Measurements from ENCODE around the gene ARHGAP6. TPM values are rescaled to one million over a fixed set of nuclear protein-coding genes. Genes with fewer than 3 reads are reported as not detected.

The ARHGAP6 gene
- total RNA-seq, 1 experiment from 2014 or later, result 0.10 TPM

GRCh38 chrX:11364835-11365234, 300.9 kb downstream of the ARHGAP6 start:
- ATAC-seq (no peak), DNase-seq (ENCODE audit: low read depth, low spot score) (no peak)
- H4K20me1 ChIP-seq (ENCODE audit: insufficient read depth), result no peaks in the 10 kb centered on the region
- intact Hi-C loops (cut with micrococcal nuclease), result no loop called here
- H3K9ac ChIP-seq (ENCODE audit: low read length), result no peak overlapping the region
- RAD21 ChIA-PET (ENCODE audit: low non-redundant PET in 1 of 2, low total read pairs in 2 of 2, uncharacterized antibody in 2 of 2, unreplicated experiment in 2 of 2), result no interaction called here
- no peaks in the 10 kb centered on the region for H3K79me2 ChIP-seq (ENCODE audit: insufficient read depth, low read length)
- BruUV-seq (replicated peaks), result no TSS peak
- TF ChIP-seq ZNF274 (IDR thresholded peaks at IDR 0.05; ENCODE audit: low read depth, low read length), result no peak
- no peak for TF ChIP-seq EZH2phosphoT487 (IDR thresholded peaks at IDR 0.05; ENCODE audit: borderline replicate concordance)
- TF ChIP-seq CEBPB (IDR thresholded peaks at IDR 0.05; ENCODE audit: low read depth), result no peak
- no peak for TF ChIP-seq POLR2A (IDR thresholded peaks at IDR 0.05; ENCODE audit: borderline replicate concordance, extremely low read depth, insufficient read depth, insufficient read length)
- no peak for TF ChIP-seq SRF (IDR thresholded peaks at IDR 0.05; ENCODE audit: low read depth)
- TF ChIP-seq SP1 (IDR thresholded peaks at IDR 0.05; ENCODE audit: low read depth), result no peak
- no peak for TF ChIP-seq SIN3A (IDR thresholded peaks at IDR 0.05; ENCODE audit: low read depth)
- TF ChIP-seq, protein P1, sequence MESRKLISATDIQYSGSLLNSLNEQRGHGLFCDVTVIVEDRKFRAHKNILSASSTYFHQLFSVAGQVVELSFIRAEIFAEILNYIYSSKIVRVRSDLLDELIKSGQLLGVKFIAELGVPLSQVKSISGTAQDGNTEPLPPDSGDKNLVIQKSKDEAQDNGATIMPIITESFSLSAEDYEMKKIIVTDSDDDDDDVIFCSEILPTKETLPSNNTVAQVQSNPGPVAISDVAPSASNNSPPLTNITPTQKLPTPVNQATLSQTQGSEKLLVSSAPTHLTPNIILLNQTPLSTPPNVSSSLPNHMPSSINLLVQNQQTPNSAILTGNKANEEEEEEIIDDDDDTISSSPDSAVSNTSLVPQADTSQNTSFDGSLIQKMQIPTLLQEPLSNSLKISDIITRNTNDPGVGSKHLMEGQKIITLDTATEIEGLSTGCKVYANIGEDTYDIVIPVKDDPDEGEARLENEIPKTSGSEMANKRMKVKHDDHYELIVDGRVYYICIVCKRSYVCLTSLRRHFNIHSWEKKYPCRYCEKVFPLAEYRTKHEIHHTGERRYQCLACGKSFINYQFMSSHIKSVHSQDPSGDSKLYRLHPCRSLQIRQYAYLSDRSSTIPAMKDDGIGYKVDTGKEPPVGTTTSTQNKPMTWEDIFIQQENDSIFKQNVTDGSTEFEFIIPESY (IDR thresholded peaks at IDR 0.05; ENCODE audit: extremely low read depth, insufficient replicate concordance, low read length), result no peak
- no peak for TF ChIP-seq ZFX (IDR thresholded peaks at IDR 0.05)
- TF ChIP-seq POLR2AphosphoS5 (IDR thresholded peaks at IDR 0.05; ENCODE audit: low read depth, low read length), result no peak
- no peak for TF ChIP-seq YY1 (IDR thresholded peaks at IDR 0.05; ENCODE audit: extremely low read depth, insufficient replicate concordance, low read depth, low read length)
- no peak for TF ChIP-seq REST (IDR thresholded peaks at IDR 0.05; ENCODE audit: low read depth)
- TF ChIP-seq CBX3 (IDR thresholded peaks at IDR 0.05; ENCODE audit: low read depth), result no peak
- TF ChIP-seq EZH2 (IDR thresholded peaks at IDR 0.05), result no peak
- TF ChIP-seq, protein P2, sequence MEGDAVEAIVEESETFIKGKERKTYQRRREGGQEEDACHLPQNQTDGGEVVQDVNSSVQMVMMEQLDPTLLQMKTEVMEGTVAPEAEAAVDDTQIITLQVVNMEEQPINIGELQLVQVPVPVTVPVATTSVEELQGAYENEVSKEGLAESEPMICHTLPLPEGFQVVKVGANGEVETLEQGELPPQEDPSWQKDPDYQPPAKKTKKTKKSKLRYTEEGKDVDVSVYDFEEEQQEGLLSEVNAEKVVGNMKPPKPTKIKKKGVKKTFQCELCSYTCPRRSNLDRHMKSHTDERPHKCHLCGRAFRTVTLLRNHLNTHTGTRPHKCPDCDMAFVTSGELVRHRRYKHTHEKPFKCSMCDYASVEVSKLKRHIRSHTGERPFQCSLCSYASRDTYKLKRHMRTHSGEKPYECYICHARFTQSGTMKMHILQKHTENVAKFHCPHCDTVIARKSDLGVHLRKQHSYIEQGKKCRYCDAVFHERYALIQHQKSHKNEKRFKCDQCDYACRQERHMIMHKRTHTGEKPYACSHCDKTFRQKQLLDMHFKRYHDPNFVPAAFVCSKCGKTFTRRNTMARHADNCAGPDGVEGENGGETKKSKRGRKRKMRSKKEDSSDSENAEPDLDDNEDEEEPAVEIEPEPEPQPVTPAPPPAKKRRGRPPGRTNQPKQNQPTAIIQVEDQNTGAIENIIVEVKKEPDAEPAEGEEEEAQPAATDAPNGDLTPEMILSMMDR (IDR thresholded peaks at IDR 0.05 in 2 of 3, conservative IDR thresholded peaks at IDR 0.05 in 1 of 3; ENCODE audit: borderline replicate concordance in 1 of 3, insufficient read depth in 1 of 3, low read depth in 2 of 3, low read length in 2 of 3), result no peak
- TF ChIP-seq MAX (IDR thresholded peaks at IDR 0.05), result no peak
- no peak for TF ChIP-seq TCF7L2 (IDR thresholded peaks at IDR 0.05; ENCODE audit: borderline replicate concordance, extremely low read depth, insufficient read depth, insufficient read length)
- TF ChIP-seq EGR1 (IDR thresholded peaks at IDR 0.05; ENCODE audit: low read depth), result no peak
- H3K9me2 ChIP-seq (ENCODE audit: insufficient read depth), result no peaks in the 10 kb centered on the region
- CTCF ChIA-PET, result no interaction called here
- no peak overlapping the region for H3K4me3 ChIP-seq (replicated peaks in 1 of 2; ENCODE audit: low read depth in 1 of 2, low read length in 2 of 2)
- no peak overlapping the region for H3K27ac ChIP-seq (ENCODE audit: low read depth, low read length)
- H3K27me3 ChIP-seq (ENCODE audit: insufficient read depth, low read length), result no peaks in the 10 kb centered on the region
- H3K4me1 ChIP-seq (ENCODE audit: control insufficient read depth in 1 of 2, insufficient read depth in 2 of 2, low read length in 2 of 2), result no peaks in the 10 kb centered on the region
- H3K9me3 ChIP-seq (ENCODE audit: control insufficient read depth in 1 of 2, insufficient read depth in 1 of 2, low read depth in 1 of 2, low read length in 2 of 2), result no peaks in the 10 kb centered on the region
- no peak overlapping the region for H2AFZ ChIP-seq (ENCODE audit: low read depth, low read length, poor library complexity, severe bottlenecking)
- no peak overlapping the region for H3K4me2 ChIP-seq (ENCODE audit: low read length)
- H3K36me3 ChIP-seq (ENCODE audit: control insufficient read depth in 1 of 2, insufficient read depth in 2 of 2, low read length in 2 of 2), result no peaks in the 10 kb centered on the region
- POLR2A ChIA-PET, result no interaction called here

All from HCT116 (cell line).